A673 (cell line): ENCODE results near the gene INPP4B. TPM values are rescaled to one million over a fixed set of nuclear protein-coding genes. Genes with fewer than 3 reads are reported as not detected.

ENCODE experiments used
- BruUV-seq: library from RNA; stranded (reverse); fragments of 400-500 nt; replicated peaks from 2 replicates; lab custom pipeline; 2021; lab: Mats Ljungman, UMichigan
- CTCF ChIA-PET: fragments of 300-600 bp; sonication (Branson Sonifier 250); formaldehyde crosslinking; loops from one replicate; lab custom pipeline; 2022; ENCODE audit warnings: antibody characterized with exemption; lab: Charles Lee
- POLR2A ChIA-PET: fragments of 300-600 bp; sonication (Branson Sonifier 250); formaldehyde crosslinking; loops from one replicate; lab custom pipeline; 2022; ENCODE audit warnings: antibody characterized with exemption; ENCODE audit not compliant: low non-redundant PET; lab: Charles Lee
- DNase-seq: peaks from one replicate; pipeline ENCODE4 v3.0.0-alpha.2; 2015; ENCODE audit warnings: low spot score
- H3K27ac ChIP-seq: fragments of 200-600 bp; sonication (generic); 2 replicates; pipeline ENCODE4 v1.5.1; 2016; ENCODE audit warnings: mixed run types, low read depth, mild to moderate bottlenecking, mixed read lengths, antibody characterized with exemption, low read length; ENCODE audit not compliant: poor library complexity, severe bottlenecking
- H3K27me3 ChIP-seq: fragments of 200-600 bp; sonication (generic); replicated peaks from 2 replicates; pipeline ENCODE4 v1.6.1; 2017; ENCODE audit warnings: mixed run types, low read depth, mild to moderate bottlenecking, mixed read lengths, antibody characterized with exemption, low read length; ENCODE audit not compliant: insufficient read depth, poor library complexity
- H3K36me3 ChIP-seq: fragments of 200-600 bp; sonication (generic); 2 replicates; pipeline ENCODE4 v1.6.1; 2016; ENCODE audit warnings: mixed run types, mild to moderate bottlenecking, mixed read lengths, antibody characterized with exemption, low read length; ENCODE audit not compliant: insufficient read depth, poor library complexity, severe bottlenecking
- H3K4me1 ChIP-seq: fragments of 200-600 bp; sonication (generic); 2 replicates; pipeline ENCODE4 v1.6.1; 2017; ENCODE audit warnings: mixed run types, mild to moderate bottlenecking, mixed read lengths, antibody characterized with exemption, low read length; ENCODE audit not compliant: insufficient read depth, poor library complexity, severe bottlenecking
- H3K4me3 ChIP-seq: fragments of 200-600 bp; sonication (generic); 2 replicates; pipeline ENCODE4 v1.5.1; 2016; ENCODE audit warnings: low read depth, mixed run types, mild to moderate bottlenecking, mixed read lengths, low read length; ENCODE audit not compliant: poor library complexity, severe bottlenecking
- H3K9me3 ChIP-seq: fragments of 200-600 bp; sonication (generic); 2 replicates; pipeline ENCODE4 v1.6.1; 2016; ENCODE audit warnings: mixed run types, low read depth, mild to moderate bottlenecking, mixed read lengths, antibody characterized with exemption, low read length; ENCODE audit not compliant: poor library complexity, severe bottlenecking
- EZH2 ChIP-seq: fragments of 200-600 bp; sonication (generic); IDR thresholded peaks from 2 replicates; pipeline ENCODE4 v1.6.1; 2017; ENCODE audit warnings: borderline replicate concordance, low read depth, mild to moderate bottlenecking, mixed read lengths, antibody characterized with exemption, low read length; ENCODE audit not compliant: poor library complexity, severe bottlenecking
- intact Hi-C: fragments of 100-400 bp; cut with micrococcal nuclease; formaldehyde crosslinking; loops from one replicate; pipeline ENCODE4 v1.10.0; 2022; ENCODE audit not compliant: unreplicated experiment
- total RNA-seq: library from RNA; stranded (reverse); gene quantifications from 2 replicates; pipeline ENCODE4 v1.2.3, GENCODE V29; 2021
- TF ChIP-seq, protein P1 (sequence below): fragments of 300-800, 200-600 bp; sonication (generic); conservative IDR thresholded peaks from 2 replicates; pipeline ENCODE4 v1.5.1; 2017; ENCODE audit warnings: low read depth, mild to moderate bottlenecking, antibody characterized with exemption, low read length, moderate library complexity, mixed read lengths

Gene INPP4B
- total RNA-seq, 1 experiment from 2014 or later: 13.1 TPM

DNA sequence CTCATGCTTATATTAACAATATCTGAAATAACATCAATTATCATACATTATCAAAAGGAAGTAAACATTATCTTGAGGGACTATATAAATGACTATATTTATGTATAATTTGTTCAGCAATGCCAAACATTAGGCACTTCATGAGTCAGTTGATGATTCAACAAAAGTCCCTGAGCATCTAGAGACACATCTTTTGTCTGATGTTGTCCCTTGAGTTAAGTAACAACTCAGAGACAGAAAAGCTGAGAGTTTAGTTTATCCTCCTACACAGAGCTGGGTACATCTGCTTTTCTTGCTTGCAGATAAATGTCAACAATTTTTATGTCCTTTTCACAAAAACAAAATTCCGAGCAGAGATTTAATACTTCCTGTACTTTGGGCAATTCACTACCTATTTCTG is 311.1 kb downstream of the INPP4B start:
- no peaks in the 10 kb centered on the region for H3K4me1 ChIP-seq
- H3K9me3 ChIP-seq: no peaks in the 10 kb centered on the region
- TF ChIP-seq EZH2: no peak
- TF ChIP-seq, protein P1, sequence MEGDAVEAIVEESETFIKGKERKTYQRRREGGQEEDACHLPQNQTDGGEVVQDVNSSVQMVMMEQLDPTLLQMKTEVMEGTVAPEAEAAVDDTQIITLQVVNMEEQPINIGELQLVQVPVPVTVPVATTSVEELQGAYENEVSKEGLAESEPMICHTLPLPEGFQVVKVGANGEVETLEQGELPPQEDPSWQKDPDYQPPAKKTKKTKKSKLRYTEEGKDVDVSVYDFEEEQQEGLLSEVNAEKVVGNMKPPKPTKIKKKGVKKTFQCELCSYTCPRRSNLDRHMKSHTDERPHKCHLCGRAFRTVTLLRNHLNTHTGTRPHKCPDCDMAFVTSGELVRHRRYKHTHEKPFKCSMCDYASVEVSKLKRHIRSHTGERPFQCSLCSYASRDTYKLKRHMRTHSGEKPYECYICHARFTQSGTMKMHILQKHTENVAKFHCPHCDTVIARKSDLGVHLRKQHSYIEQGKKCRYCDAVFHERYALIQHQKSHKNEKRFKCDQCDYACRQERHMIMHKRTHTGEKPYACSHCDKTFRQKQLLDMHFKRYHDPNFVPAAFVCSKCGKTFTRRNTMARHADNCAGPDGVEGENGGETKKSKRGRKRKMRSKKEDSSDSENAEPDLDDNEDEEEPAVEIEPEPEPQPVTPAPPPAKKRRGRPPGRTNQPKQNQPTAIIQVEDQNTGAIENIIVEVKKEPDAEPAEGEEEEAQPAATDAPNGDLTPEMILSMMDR: no peak
- H3K36me3 ChIP-seq: no peaks in the 10 kb centered on the region
- H3K27ac ChIP-seq: no peak overlapping the region
- BruUV-seq: no TSS peak
- H3K4me3 ChIP-seq: no peak overlapping the region
- H3K27me3 ChIP-seq: no peaks in the 10 kb centered on the region
- intact Hi-C loops: no loop called here
- DNase-seq: peak; percentile 35
- ChIA-PET CTCF (no interaction called here), POLR2A (no interaction called here)

DNA sequence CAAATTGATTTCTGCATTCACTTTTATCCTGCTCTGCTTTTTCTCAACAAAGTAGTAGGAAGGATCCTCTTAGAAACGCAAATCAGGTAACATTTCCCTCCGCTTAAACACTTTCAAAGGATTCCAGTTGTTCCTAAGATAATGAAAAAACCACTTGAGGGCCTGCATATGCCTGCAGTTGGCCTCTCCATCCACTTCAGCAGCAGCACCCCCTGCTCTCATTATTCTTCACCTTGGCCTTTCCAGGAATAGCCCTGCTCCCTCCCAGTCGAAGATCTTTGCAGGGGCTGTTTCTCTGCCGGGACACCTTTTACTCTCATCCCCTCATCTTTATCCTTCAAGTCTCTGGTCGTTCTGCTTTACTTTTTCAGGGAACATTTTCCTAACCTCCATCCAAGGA is 314.0 kb downstream of the INPP4B start:
- Histone ChIP-seq H3K4me1 (no peaks in the 10 kb centered on the region), H3K27me3 (no peaks in the 10 kb centered on the region), H3K36me3 (no peaks in the 10 kb centered on the region), H3K27ac (no peak overlapping the region), H3K4me3 (no peak overlapping the region), H3K9me3 (no peaks in the 10 kb centered on the region)
- BruUV-seq: no TSS peak
- intact Hi-C loops: no loop called here
- TF ChIP-seq, protein P1: no peak
- TF ChIP-seq EZH2: no peak
- ChIA-PET POLR2A (no interaction called here), CTCF (no interaction called here)
- DNase-seq: no peak

DNA sequence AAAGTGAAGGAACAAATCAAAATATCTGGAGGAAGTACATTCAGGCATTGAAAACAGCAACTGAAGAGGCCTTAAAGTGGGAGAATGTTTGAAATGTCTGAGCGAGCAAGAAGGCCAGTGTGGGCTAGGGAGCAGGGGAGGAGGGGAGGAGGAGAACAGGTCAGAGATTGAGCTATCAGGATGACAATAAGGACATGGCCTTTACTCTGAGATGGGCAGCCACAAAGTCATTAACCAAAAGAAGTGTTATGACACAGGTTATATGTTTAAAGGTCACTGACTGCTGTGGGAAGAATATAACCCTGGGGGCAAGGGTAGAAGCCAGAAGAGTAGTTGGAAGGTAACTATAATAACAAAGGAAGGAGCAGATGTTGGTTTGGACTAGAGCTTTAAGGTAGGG is 315.4 kb downstream of the INPP4B start:
- no peaks in the 10 kb centered on the region for H3K9me3 ChIP-seq
- no peak overlapping the region for H3K4me3 ChIP-seq
- H3K27me3 ChIP-seq: no peaks in the 10 kb centered on the region
- intact Hi-C loops: no loop called here
- no TSS peak for BruUV-seq
- H3K4me1 ChIP-seq: no peaks in the 10 kb centered on the region
- DNase-seq: no peak
- ChIA-PET POLR2A (interaction anchor here (0.6 kb wide), 1 partner anchor 29 kb away, joined by 4 read pairs; no protein-coding TSS in a partner anchor), CTCF (no interaction called here)
- no peaks in the 10 kb centered on the region for H3K36me3 ChIP-seq
- no peak overlapping the region for H3K27ac ChIP-seq
- TF ChIP-seq, protein P1: no peak
- TF ChIP-seq EZH2: no peak
